MM.1S (cell line): ENCODE measurements around the gene DDI2.

Source experiments
- DNase-seq: peaks from one replicate; pipeline ENCODE4 v3.0.0-alpha.2; 2015
- H2AFZ ChIP-seq: fragments of 300-600 bp; sonication (generic); 2 replicates; pipeline ENCODE4 v1.6.0; 2016; ENCODE audit warnings: antibody characterized with exemption, low read length
- H3F3A ChIP-seq: fragments of 300-600 bp; sonication (generic); 2 replicates; pipeline ENCODE4 v1.6.1; 2016; ENCODE audit warnings: mild to moderate bottlenecking, antibody characterized with exemption, low read length, moderate library complexity, mixed read lengths; ENCODE audit not compliant: insufficient read depth
- H3K27ac ChIP-seq: fragments of 300-600 bp; sonication (generic); 2 replicates; pipeline ENCODE4 v1.5.1; 2016; ENCODE audit warnings: mild to moderate bottlenecking, low read length
- H3K27me3 ChIP-seq: fragments of 300-600 bp; sonication (generic); replicated peaks from 2 replicates; pipeline ENCODE4 v1.6.0; 2016; ENCODE audit warnings: low read length; ENCODE audit not compliant: insufficient read depth
- H3K36me3 ChIP-seq: fragments of 300-600 bp; sonication (generic); replicated peaks from 2 replicates; pipeline ENCODE4 v1.6.1; 2016; ENCODE audit warnings: mild to moderate bottlenecking, low read length, mixed read lengths; ENCODE audit not compliant: insufficient read depth
- H3K4me1 ChIP-seq: fragments of 300-600 bp; sonication (generic); 2 replicates; pipeline ENCODE4 v1.6.1; 2016; ENCODE audit warnings: low read length, mixed read lengths
- H3K4me2 ChIP-seq: fragments of 300-600 bp; sonication (generic); 2 replicates; pipeline ENCODE4 v1.6.0; 2016; ENCODE audit warnings: low read depth, low read length
- H3K4me3 ChIP-seq: fragments of 300-600 bp; sonication (generic); 2 replicates; pipeline ENCODE4 v1.5.1; 2016; ENCODE audit warnings: low read length, mixed read lengths
- H3K79me2 ChIP-seq: fragments of 300-600 bp; sonication (generic); 2 replicates; pipeline ENCODE4 v1.6.1; 2016; ENCODE audit warnings: mixed run types, low read length, mixed read lengths
- H3K9ac ChIP-seq: fragments of 300-600 bp; sonication (generic); 2 replicates; pipeline ENCODE4 v1.6.1; 2016; ENCODE audit warnings: low read length, mixed read lengths
- H3K9me2 ChIP-seq: fragments of 300-600 bp; sonication (generic); replicated peaks from 2 replicates; pipeline ENCODE4 v1.6.1; 2016; ENCODE audit warnings: mild to moderate bottlenecking, low read length, mixed read lengths; ENCODE audit not compliant: insufficient read depth
- H3K9me3 ChIP-seq: fragments of 300-600 bp; sonication (generic); replicated peaks from 2 replicates; pipeline ENCODE4 v1.6.1; 2016; ENCODE audit warnings: mild to moderate bottlenecking, low read length, mixed read lengths; ENCODE audit not compliant: insufficient read depth
- H4K20me1 ChIP-seq: fragments of 300-600 bp; sonication (generic); 2 replicates; pipeline ENCODE4 v1.6.1; 2016; ENCODE audit warnings: mild to moderate bottlenecking, low read length, moderate library complexity, mixed read lengths; ENCODE audit not compliant: insufficient read depth
- EZH2 ChIP-seq: fragments of 300-600 bp; sonication (generic); optimal IDR thresholded peaks from 2 replicates; pipeline ENCODE3; 2017; ENCODE audit warnings: low read depth, mild to moderate bottlenecking, antibody characterized with exemption, low read length, mixed read lengths
- EZH2phosphoT487 ChIP-seq: fragments of 300-600 bp; sonication (generic); IDR thresholded peaks from 2 replicates; pipeline ENCODE4 v1.6.1; 2018; ENCODE audit warnings: antibody characterized with exemption, low read length
- TF ChIP-seq, protein P1 (sequence below): fragments of 300-600 bp; sonication (generic); IDR thresholded peaks from 2 replicates; pipeline ENCODE4 v1.5.1; 2016; ENCODE audit warnings: antibody characterized with exemption, low read length, mixed read lengths

Gene DDI2

GRCh38 chr1:15669864-15670263 lies 52.6 kb downstream of the DDI2 start:
- no peak for DNase-seq

GRCh38 chr1:15671430-15671829 lies 54.2 kb downstream of the DDI2 start:
- H3K9ac ChIP-seq = no peak overlapping the region
- no peak overlapping the region for H2AFZ ChIP-seq
- no peak overlapping the region for H3K27ac ChIP-seq
- H3K9me3 ChIP-seq = no peaks in the 10 kb centered on the region
- DNase-seq = no peak
- H3K4me3 ChIP-seq = no peak overlapping the region
- no peaks in the 10 kb centered on the region for H3K36me3 ChIP-seq
- H3K27me3 ChIP-seq = no peaks in the 10 kb centered on the region
- H3K9me2 ChIP-seq = no peaks in the 10 kb centered on the region
- no peaks in the 10 kb centered on the region for H4K20me1 ChIP-seq
- H3K79me2 ChIP-seq = no peaks in the 10 kb centered on the region
- no peak overlapping the region for H3K4me2 ChIP-seq
- no peaks in the 10 kb centered on the region for H3K4me1 ChIP-seq
- TF ChIP-seq, protein P1, sequence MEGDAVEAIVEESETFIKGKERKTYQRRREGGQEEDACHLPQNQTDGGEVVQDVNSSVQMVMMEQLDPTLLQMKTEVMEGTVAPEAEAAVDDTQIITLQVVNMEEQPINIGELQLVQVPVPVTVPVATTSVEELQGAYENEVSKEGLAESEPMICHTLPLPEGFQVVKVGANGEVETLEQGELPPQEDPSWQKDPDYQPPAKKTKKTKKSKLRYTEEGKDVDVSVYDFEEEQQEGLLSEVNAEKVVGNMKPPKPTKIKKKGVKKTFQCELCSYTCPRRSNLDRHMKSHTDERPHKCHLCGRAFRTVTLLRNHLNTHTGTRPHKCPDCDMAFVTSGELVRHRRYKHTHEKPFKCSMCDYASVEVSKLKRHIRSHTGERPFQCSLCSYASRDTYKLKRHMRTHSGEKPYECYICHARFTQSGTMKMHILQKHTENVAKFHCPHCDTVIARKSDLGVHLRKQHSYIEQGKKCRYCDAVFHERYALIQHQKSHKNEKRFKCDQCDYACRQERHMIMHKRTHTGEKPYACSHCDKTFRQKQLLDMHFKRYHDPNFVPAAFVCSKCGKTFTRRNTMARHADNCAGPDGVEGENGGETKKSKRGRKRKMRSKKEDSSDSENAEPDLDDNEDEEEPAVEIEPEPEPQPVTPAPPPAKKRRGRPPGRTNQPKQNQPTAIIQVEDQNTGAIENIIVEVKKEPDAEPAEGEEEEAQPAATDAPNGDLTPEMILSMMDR = no peak
- H3F3A ChIP-seq = no peaks in the 10 kb centered on the region

More at GRCh38 chr1:15669864-15670263, 52.6 kb downstream of the DDI2 start:
- no peaks in the 10 kb centered on the region for H3K79me2 ChIP-seq
- no peaks in the 10 kb centered on the region for H4K20me1 ChIP-seq
- no peak overlapping the region for H2AFZ ChIP-seq
- H3K4me2 ChIP-seq = no peak overlapping the region
- no peak overlapping the region for H3K4me3 ChIP-seq
- H3K9ac ChIP-seq = no peak overlapping the region
- H3K36me3 ChIP-seq = no peaks in the 10 kb centered on the region
- TF ChIP-seq EZH2 = no peak
- TF ChIP-seq EZH2phosphoT487 = no peak
- TF ChIP-seq, protein P1 = no peak
- H3K27ac ChIP-seq = no peak overlapping the region
- H3K4me1 ChIP-seq = no peaks in the 10 kb centered on the region
- H3K9me3 ChIP-seq = no peaks in the 10 kb centered on the region
- no peaks in the 10 kb centered on the region for H3F3A ChIP-seq
- no peaks in the 10 kb centered on the region for H3K27me3 ChIP-seq
- no peaks in the 10 kb centered on the region for H3K9me2 ChIP-seq

DNA sequence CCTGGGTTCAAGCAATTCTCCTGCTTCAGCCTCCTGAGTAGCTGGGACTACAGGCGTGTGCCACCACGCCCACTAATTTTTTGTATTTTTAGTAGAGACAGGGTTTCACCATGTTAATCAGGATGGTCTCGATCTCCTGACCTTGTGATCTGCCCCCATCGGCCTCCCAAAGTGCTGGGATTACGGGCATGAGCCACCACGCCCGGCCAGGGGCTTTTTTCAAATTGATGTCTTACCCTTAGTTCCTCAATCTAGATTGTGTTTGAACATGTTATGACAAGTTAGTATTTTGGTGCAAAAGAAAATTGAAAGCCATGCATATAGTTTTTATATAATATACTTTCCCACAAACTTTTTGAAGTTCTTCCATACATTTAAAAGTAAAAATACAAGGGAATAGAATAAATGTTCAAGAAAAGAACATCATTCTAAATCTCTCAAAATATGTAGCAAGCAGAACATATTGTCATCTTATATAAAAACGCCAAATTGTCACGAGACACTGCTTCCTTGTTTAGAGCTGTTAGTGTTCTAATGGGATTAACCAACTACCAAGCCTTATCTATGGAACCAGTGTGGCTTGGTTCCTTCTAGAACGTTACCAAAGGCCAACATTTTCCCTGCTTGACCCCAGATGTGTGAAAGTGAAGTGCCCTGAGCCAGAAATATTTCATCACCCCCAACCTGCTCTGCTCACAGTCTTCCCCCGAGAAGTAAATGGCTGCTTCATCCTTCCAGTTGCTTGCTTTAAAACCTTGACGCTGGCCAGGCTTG lies 57.3 kb downstream of the DDI2 start:
- Histone ChIP-seq H3K79me2 (no peaks in the 10 kb centered on the region), H3K36me3 (no peaks in the 10 kb centered on the region), H3K4me1 (no peaks in the 10 kb centered on the region), H3K4me3 (no peak overlapping the region), H4K20me1 (no peaks in the 10 kb centered on the region), H2AFZ (no peak overlapping the region), H3K27ac (no peak overlapping the region), H3K9me2 (no peaks in the 10 kb centered on the region), H3K4me2 (no peak overlapping the region), H3K9ac (no peak overlapping the region), H3F3A (no peaks in the 10 kb centered on the region), H3K9me3 (no peaks in the 10 kb centered on the region), H3K27me3 (no peaks in the 10 kb centered on the region)
- DNase-seq = no peak
- TF ChIP-seq EZH2 (no peak), EZH2phosphoT487 (no peak)
- TF ChIP-seq, protein P1 = no peak
